ENCODE data around the gene CLCN4.

The CLCN4 gene

DNA sequence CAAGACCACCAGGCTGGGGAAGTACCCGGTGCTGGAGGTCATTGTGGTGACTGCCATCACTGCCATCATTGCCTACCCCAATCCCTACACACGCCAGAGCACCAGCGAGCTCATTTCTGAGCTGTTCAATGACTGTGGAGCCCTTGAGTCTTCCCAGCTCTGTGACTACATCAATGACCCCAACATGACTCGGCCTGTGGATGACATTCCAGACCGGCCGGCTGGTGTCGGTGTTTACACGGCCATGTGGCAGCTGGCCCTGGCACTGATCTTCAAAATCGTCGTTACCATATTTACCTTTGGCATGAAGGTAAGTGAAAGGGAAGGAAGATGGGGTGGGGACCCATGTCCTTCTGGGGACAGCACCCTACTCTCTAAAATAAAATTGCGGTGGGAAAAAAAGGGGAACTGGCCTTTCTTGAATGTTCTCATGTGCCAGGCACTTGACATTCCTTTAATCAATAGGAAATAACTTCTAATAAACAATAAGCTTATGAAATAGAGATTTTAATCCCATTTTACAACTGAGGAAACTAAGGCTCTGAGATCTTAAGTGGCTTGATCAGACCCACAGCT lies 51.6 kb downstream of the CLCN4 start:
- no peak overlapping the region for H2AFZ ChIP-seq (ENCODE audit: low read depth, low read length)
- ATAC-seq (ENCODE audit: insufficient read depth, low read depth) (no peak), DNase-seq (no peak)
- no peaks in the 10 kb centered on the region for H3K9me3 ChIP-seq (ENCODE audit: insufficient read depth, low read length, severe bottlenecking)
- no peaks in the 10 kb centered on the region for H4K20me1 ChIP-seq (ENCODE audit: insufficient read depth, low read length)
- H3K4me3 ChIP-seq (ENCODE audit: low read depth in 1 of 2, low read length in 2 of 2), result no peak overlapping the region
- H3K9ac ChIP-seq (ENCODE audit: low read depth, low read length), result no peak overlapping the region
- H3K4me2 ChIP-seq (ENCODE audit: insufficient read depth, low read length), result no peak overlapping the region
- no peaks in the 10 kb centered on the region for H3K79me2 ChIP-seq (ENCODE audit: insufficient read depth, low read length)
- no peaks in the 10 kb centered on the region for H3K27me3 ChIP-seq (ENCODE audit: insufficient read depth, low read length, poor library complexity)
- H3K27ac ChIP-seq (ENCODE audit: low read length), result no peak overlapping the region
- TF ChIP-seq CTCF (IDR thresholded peaks at IDR 0.05; ENCODE audit: borderline replicate concordance, extremely low read depth, low read length, poor library complexity, severe bottlenecking) (no peak), EZH2 (IDR thresholded peaks at IDR 0.05; ENCODE audit: borderline replicate concordance, low read depth, low read length, severe bottlenecking) (no peak)
- H3K4me1 ChIP-seq (ENCODE audit: insufficient read depth, low read length), result no peaks in the 10 kb centered on the region
- no peaks in the 10 kb centered on the region for H3K36me3 ChIP-seq (ENCODE audit: insufficient read depth, low read length)

DNA sequence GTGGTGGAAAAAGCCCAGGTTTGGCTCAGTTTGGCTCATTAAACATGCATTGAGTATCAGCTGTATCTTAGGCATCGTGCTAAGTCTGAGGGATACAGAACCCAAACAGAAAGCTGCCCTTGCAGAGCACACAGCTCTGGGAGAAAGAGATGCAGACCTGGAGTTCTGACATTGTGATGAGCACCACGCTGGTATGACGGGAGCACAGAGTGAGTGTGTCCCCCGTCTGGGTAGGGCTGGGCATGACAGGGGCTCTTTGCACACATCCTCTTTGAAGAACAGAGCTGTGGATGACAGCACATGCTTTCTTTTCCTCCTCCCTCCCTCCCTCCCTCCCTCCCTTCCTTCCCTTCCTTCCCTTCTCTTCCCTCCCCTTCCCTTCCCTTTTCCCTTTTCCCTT lies 52.2 kb downstream of the CLCN4 start:
- no peak overlapping the region for H3K27ac ChIP-seq (ENCODE audit: low read length)
- no peaks in the 10 kb centered on the region for H3K9me3 ChIP-seq (ENCODE audit: insufficient read depth, low read length, severe bottlenecking)
- H3K4me1 ChIP-seq (ENCODE audit: insufficient read depth, low read length), result no peaks in the 10 kb centered on the region
- TF ChIP-seq CTCF (IDR thresholded peaks at IDR 0.05; ENCODE audit: borderline replicate concordance, extremely low read depth, low read length, poor library complexity, severe bottlenecking) (no peak), EZH2 (IDR thresholded peaks at IDR 0.05; ENCODE audit: borderline replicate concordance, low read depth, low read length, severe bottlenecking) (no peak)
- H3K9ac ChIP-seq (ENCODE audit: low read depth, low read length), result no peak overlapping the region
- no peaks in the 10 kb centered on the region for H3K27me3 ChIP-seq (ENCODE audit: insufficient read depth, low read length, poor library complexity)
- H3K4me3 ChIP-seq (ENCODE audit: low read depth in 1 of 2, low read length in 2 of 2), result no peak overlapping the region
- DNase-seq, result no peak
- no peaks in the 10 kb centered on the region for H3K79me2 ChIP-seq (ENCODE audit: insufficient read depth, low read length)
- H4K20me1 ChIP-seq (ENCODE audit: insufficient read depth, low read length), result no peaks in the 10 kb centered on the region
- H3K4me2 ChIP-seq (ENCODE audit: insufficient read depth, low read length), result no peak overlapping the region
- no peak overlapping the region for H2AFZ ChIP-seq (ENCODE audit: low read depth, low read length)
- H3K36me3 ChIP-seq (ENCODE audit: insufficient read depth, low read length), result no peaks in the 10 kb centered on the region
- ATAC-seq (ENCODE audit: insufficient read depth, low read depth), result 0 out of 3 replicates have a peak, but pooled peaks have one; percentile 22

DNA sequence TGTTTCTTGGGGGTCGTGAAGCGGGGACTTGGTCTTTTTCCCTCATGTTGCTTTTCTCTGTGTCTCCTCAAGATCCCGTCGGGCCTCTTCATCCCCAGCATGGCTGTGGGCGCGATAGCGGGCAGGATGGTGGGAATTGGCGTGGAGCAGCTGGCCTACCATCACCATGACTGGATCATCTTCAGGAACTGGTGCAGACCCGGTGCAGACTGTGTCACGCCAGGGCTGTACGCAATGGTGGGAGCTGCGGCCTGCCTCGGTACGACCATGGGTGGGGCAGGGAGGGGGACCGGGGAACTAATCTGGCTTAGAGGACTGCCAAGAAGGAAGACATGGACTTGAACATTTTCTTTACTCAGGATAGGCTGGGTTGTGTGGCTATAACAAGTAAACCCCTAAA lies 55.6 kb downstream of the CLCN4 start:
- H3K27me3 ChIP-seq (ENCODE audit: insufficient read depth, low read length, poor library complexity), result no peaks in the 10 kb centered on the region
- H3K36me3 ChIP-seq (ENCODE audit: insufficient read depth, low read length), result no peaks in the 10 kb centered on the region
- no peak for ATAC-seq (ENCODE audit: insufficient read depth, low read depth)
- H3K79me2 ChIP-seq (ENCODE audit: insufficient read depth, low read length), result no peaks in the 10 kb centered on the region
- no peak overlapping the region for H3K27ac ChIP-seq (ENCODE audit: low read length)
- H3K9me3 ChIP-seq (ENCODE audit: insufficient read depth, low read length, severe bottlenecking), result no peaks in the 10 kb centered on the region
- no peak for DNase-seq
- no peak overlapping the region for H3K9ac ChIP-seq (ENCODE audit: low read depth, low read length)
- H3K4me1 ChIP-seq (ENCODE audit: insufficient read depth, low read length), result no peaks in the 10 kb centered on the region
- no peak overlapping the region for H3K4me3 ChIP-seq (ENCODE audit: low read depth in 1 of 2, low read length in 2 of 2)
- TF ChIP-seq CTCF (IDR thresholded peaks at IDR 0.05; ENCODE audit: borderline replicate concordance, extremely low read depth, low read length, poor library complexity, severe bottlenecking) (no peak), EZH2 (IDR thresholded peaks at IDR 0.05; ENCODE audit: borderline replicate concordance, low read depth, low read length, severe bottlenecking) (no peak)
- H3K4me2 ChIP-seq (ENCODE audit: insufficient read depth, low read length), result no peak overlapping the region
- H2AFZ ChIP-seq (ENCODE audit: low read depth, low read length), result no peak overlapping the region
- no peaks in the 10 kb centered on the region for H4K20me1 ChIP-seq (ENCODE audit: insufficient read depth, low read length)

GRCh38 chrX:10213716-10214115 lies 56.9 kb downstream of the CLCN4 start:
- Histone ChIP-seq H3K79me2 (ENCODE audit: insufficient read depth, low read length) (no peaks in the 10 kb centered on the region), H3K27ac (ENCODE audit: low read length) (no peak overlapping the region), H3K9me3 (ENCODE audit: insufficient read depth, low read length, severe bottlenecking) (no peaks in the 10 kb centered on the region), H3K4me3 (ENCODE audit: low read depth in 1 of 2, low read length in 2 of 2) (no peak overlapping the region), H3K4me2 (ENCODE audit: insufficient read depth, low read length) (no peak overlapping the region), H4K20me1 (ENCODE audit: insufficient read depth, low read length) (no peaks in the 10 kb centered on the region), H3K4me1 (ENCODE audit: insufficient read depth, low read length) (no peaks in the 10 kb centered on the region), H3K27me3 (ENCODE audit: insufficient read depth, low read length, poor library complexity) (no peaks in the 10 kb centered on the region), H3K36me3 (ENCODE audit: insufficient read depth, low read length) (no peaks in the 10 kb centered on the region), H2AFZ (ENCODE audit: low read depth, low read length) (no peak overlapping the region), H3K9ac (ENCODE audit: low read depth, low read length) (no peak overlapping the region)
- ATAC-seq (ENCODE audit: insufficient read depth, low read depth) (no peak), DNase-seq (no peak)
- no peak for TF ChIP-seq EZH2 (IDR thresholded peaks at IDR 0.05; ENCODE audit: borderline replicate concordance, low read depth, low read length, severe bottlenecking)
- no peak for TF ChIP-seq CTCF (IDR thresholded peaks at IDR 0.05; ENCODE audit: borderline replicate concordance, extremely low read depth, low read length, poor library complexity, severe bottlenecking)

All from DND-41 (cell line).